ENCODE results near the gene EFNA5.
"Not testable (repeated sequence)": the region's sequence is repeated elsewhere in the genome, so short reads cannot be mapped to it uniquely, and the experiment has no call there.

EFNA5 gene

DNA sequence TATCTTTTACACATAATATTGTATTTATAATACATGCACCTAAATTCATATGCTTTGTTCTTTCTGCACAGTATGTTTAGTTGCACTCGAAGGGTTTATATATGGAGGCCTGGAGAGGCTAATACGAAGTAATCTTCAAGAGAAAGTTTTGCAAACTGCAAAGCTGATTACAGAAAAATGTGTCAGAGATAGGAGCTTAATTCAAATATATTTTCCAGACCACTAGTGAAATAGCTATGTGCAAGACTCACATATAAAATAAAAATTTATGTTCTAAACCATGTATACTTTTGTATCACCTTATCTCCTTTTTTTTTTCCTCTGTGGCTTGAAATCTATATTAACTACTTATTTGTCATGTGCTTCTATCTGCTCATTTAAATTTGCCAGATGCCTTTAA is 313.8 kb downstream of the EFNA5 start:
- no peak for DNase-seq

- no peak for DNase-seq
Observed at GRCh38 chr5:107352576-107352975, 318.2 kb downstream of the EFNA5 start.

- DNase-seq: not testable (repeated sequence)
Observed at GRCh38 chr5:107346580-107346979, 324.2 kb downstream of the EFNA5 start.

- DNase-seq: no peak
Observed at GRCh38 chr5:107342371-107342770, 328.4 kb downstream of the EFNA5 start.

- DNase-seq: no peak
Observed at GRCh38 chr5:107341376-107342084, 329.2 kb downstream of the EFNA5 start.

- no peak for DNase-seq
Observed at GRCh38 chr5:107340631-107341030, 330.1 kb downstream of the EFNA5 start.

DNA sequence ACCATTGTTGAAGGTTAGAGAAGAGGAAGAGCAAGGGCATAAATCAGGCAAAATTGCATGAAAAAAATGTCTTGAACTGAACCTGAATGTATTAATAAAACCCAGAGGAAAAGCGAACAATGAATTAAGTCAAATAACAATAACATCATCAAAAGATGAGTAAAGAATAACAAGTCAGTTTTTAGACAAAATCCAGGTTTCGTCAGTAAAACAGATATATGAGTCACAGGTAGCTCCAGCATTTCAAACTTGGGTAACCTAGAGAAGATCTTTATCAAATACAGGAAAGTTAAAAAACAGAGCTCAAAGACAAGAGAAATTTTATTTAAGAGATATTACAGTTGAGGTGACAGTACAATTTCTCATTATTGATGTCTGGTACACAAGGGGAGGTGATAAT is 332.4 kb downstream of the EFNA5 start:
- no peak for DNase-seq

GRCh38 chr5:107337281-107337680 is 333.5 kb downstream of the EFNA5 start:
- no peak for DNase-seq

- no peak for DNase-seq
Observed at GRCh38 chr5:107331882-107332281, 338.9 kb downstream of the EFNA5 start.

DNA sequence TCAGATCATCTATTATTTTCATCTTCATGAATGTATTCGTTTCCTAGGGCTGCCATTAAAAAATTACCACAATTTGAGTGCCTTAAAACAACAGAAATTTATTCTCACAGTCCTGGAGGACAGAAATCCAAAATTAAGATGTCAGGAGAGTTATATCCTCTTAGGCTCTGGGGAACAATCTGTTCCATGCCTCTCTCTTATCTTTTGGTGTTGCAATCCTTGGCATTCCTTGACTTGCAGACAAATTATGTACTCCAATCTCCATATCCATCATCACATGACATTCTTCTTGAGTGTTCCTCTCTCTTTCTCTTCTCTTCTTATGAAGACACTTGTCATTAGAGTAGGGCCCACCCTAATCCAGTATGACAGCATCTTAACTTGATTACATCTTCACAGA is 339.4 kb downstream of the EFNA5 start:
- DNase-seq: no peak

DNA sequence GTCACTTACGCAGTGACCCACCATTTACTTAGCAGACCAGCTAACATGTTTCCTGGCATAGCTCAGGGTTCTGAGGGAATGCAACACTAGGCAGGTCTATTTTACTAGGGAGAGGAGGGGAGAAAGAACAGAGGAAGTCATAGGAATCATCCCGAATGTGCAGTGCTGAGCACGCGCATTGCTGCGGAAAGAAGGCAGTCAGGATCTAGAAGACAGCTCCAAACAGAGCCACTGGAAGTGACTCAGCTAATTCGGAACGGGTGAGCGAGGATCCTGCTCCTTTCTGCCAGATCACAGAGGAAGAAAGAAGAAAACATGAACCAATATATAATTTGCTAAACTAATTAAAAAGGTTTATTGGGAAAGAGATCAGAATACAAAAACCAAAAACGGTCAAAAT is 339.8 kb downstream of the EFNA5 start:
- DNase-seq: no peak

- DNase-seq: no peak
Observed at GRCh38 chr5:107329850-107330249, 340.9 kb downstream of the EFNA5 start.
